ENCODE data around the gene DNAI1.

DNAI1 gene

DNA sequence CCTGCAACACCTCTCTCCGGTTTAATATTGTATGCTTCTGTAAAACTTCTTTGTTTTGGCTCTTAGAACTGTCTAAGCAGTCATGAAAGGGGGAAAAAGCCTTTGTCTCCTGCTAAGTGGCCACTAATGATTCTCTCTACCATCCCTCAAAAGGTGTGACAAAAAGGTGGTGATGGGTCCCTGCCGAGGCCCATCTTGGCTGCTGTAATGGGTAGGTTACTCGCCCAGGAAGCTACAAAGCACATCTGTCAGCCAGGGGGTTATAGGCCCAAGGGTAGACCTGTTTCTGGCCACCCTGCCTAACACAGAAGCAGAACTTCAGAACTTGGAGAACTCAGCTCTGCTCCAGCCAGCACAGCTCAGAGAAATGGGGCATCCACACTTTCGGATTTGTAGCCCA, 1.9 kb upstream of the DNAI1 start:
- H3K4me3 ChIP-seq (ENCODE audit: low read depth, low read length) = no peak overlapping the region
- TF ChIP-seq, protein P1, sequence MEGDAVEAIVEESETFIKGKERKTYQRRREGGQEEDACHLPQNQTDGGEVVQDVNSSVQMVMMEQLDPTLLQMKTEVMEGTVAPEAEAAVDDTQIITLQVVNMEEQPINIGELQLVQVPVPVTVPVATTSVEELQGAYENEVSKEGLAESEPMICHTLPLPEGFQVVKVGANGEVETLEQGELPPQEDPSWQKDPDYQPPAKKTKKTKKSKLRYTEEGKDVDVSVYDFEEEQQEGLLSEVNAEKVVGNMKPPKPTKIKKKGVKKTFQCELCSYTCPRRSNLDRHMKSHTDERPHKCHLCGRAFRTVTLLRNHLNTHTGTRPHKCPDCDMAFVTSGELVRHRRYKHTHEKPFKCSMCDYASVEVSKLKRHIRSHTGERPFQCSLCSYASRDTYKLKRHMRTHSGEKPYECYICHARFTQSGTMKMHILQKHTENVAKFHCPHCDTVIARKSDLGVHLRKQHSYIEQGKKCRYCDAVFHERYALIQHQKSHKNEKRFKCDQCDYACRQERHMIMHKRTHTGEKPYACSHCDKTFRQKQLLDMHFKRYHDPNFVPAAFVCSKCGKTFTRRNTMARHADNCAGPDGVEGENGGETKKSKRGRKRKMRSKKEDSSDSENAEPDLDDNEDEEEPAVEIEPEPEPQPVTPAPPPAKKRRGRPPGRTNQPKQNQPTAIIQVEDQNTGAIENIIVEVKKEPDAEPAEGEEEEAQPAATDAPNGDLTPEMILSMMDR (IDR thresholded peaks at IDR 0.05; ENCODE audit: low read depth, low read length, missing control alignments) = no peak

DNA sequence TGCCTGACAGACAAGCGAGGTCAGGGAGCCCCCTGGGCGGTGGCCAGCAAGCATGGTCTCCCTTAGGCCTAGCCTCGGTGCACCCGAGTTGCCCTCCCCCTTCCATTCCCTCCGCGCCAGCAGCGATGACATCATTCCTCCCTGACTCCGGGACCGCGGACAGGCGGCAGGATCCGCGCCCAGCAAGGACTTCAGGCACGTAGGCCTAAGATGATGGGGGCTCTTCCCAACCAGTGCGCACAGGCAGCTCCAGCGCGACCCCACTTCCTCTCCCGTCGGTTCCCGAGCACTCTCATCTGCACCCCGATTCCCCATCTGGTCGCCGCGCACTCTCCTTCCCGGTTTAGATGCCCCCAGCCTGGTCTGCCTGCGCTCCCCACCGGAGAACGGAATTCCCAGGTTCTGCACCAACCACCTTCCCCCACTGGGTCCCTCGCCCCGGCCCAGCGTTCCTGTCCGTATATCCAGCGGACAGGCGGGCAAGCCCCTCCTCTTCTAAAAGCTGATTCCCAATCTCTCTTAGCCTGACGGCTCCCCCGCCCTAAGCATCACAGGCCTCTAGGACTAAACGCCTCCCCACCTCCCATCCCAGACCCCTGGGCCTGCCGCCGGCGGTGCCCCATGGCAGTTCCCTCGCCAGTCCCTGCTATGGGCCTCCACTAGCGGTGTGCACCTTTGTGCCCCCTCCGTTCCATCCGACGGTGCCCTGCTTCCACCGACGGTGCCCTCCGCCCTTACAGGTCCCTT, 1.2 kb upstream of the DNAI1 start:
- H3K4me3 ChIP-seq (ENCODE audit: low read depth, low read length) = peak overlapping the region; percentile 57
- TF ChIP-seq, protein P1 (IDR thresholded peaks at IDR 0.05; ENCODE audit: low read depth, low read length, missing control alignments) = no peak
- DNase-seq (ENCODE audit: low read depth) = no peak

More for the DNA sequence above, 1.9 kb upstream of the DNAI1 start:
- no peak for DNase-seq (ENCODE audit: low read depth)

DNA sequence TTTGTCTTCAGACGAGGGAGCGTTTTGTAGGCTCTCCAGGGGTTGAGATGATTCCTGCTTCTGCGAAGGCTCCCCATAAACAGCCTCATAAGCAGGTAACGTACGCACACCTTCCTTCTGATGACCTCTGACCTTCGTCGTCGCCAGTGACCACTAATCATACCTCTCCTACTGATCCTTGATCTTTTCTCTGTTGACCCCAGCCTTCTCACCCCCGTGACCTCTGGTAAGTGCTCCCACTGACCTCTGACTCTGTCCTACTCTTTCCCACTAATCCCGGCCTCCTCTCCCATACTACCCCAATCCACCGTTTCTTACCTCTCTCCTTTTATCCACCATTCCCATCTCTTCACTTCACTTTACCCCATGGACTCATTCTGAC, 345 bp downstream of the DNAI1 start:
- DNase-seq (ENCODE audit: low read depth) = no peak
- no peak overlapping the region for H3K4me3 ChIP-seq (ENCODE audit: low read depth, low read length)

DNA sequence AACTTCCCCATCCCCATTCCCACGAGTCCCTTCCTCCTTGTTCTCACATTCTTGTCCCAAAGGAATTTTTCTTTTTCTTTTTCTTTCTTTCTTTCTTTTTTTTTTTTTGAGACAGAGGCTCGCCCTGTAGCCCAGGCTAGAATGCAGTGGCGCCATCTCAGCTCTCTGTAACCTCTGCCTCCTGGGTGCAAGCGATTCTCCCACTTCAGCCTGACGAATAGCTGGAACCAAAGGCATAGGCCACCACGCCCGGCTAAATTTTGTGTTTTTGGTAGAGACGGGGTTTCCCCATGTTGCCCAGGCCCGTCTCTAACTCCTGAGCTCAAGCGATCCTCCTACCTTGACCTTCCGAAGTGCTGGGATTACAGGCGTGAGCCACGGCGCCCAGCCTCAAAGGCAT, 751 bp downstream of the DNAI1 start:
- DNase-seq (ENCODE audit: low read depth) = no peak
- no peak overlapping the region for H3K4me3 ChIP-seq (ENCODE audit: low read depth, low read length)
- TF ChIP-seq, protein P1 (IDR thresholded peaks at IDR 0.05; ENCODE audit: low read depth, low read length, missing control alignments) = no peak

More for the DNA sequence above, 345 bp downstream of the DNAI1 start:
- TF ChIP-seq, protein P1 (IDR thresholded peaks at IDR 0.05; ENCODE audit: low read depth, low read length, missing control alignments) = no peak

DNA sequence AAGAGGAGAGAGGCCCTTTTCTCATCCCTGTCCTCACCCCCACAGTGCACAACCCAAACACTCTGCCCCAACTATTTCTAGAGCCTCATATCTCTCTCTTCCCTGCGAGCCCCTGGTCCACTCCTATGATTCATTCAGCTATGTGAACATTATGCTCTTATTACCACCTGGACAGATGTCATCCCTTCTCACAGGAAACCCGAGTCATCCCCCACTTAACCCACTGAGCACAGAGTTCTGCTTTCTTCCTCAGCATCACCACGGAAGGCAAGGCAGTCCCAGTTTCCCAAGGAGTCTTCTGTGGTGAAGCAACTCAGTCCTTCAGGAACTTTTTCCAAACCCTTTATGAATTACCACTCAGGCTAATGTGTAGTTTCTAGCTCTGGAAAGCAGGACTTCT, 1.3 kb downstream of the DNAI1 start:
- no peak overlapping the region for H3K4me3 ChIP-seq (ENCODE audit: low read depth, low read length)
- DNase-seq (ENCODE audit: low read depth) = no peak

DNA sequence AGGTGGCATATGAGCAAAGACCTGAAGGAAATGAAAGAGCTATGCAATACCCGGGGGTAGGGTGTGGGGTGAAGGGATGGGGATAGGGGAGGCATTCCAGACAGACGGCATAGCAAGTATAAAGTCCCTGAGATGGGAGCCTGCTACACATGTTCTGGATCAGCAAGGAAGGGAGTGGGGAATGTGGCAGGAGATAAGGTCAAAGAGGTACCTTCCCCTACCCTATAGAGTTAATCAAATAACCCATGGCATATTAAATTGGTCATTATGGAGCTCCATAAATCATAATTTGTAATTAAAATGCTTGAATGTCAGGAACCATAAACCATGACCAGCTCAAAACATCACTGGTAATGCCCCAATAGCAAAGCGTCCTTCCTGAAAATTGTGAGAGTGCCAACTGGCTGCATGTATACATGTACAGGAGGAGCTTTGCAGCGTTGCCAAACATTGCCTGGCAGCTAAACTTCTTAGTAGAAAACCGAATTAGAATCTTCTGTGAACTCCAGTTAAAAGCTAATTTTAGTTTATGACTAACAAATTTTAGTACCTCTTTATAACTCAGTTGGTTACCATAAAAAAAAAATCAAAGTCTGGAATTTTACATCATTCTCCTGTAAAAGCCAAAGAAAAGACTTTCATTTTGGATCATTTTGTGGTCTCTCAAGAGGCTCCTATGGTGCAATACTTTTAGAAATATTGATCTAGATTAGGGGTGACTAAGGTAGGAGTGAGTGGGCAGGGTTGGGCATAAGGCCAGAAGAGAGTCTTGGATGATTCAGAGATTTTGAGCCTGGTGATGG, 4.7 kb downstream of the DNAI1 start:
- H3K4me3 ChIP-seq (ENCODE audit: low read depth, low read length) = no peak overlapping the region
- DNase-seq (ENCODE audit: low read depth) = no peak
- TF ChIP-seq, protein P1 (IDR thresholded peaks at IDR 0.05; ENCODE audit: low read depth, low read length, missing control alignments) = no peak

More for the DNA sequence above, 1.3 kb downstream of the DNAI1 start:
- TF ChIP-seq, protein P1 (IDR thresholded peaks at IDR 0.05; ENCODE audit: low read depth, low read length, missing control alignments) = no peak
